ENCODE data around the gene NOC2L. TPM values are rescaled to one million over a fixed set of nuclear protein-coding genes. Genes with fewer than 3 reads are reported as not detected.
"Not testable (repeated sequence)": the region's sequence is repeated elsewhere in the genome, so short reads cannot be mapped to it uniquely, and the experiment has no call there.

The NOC2L gene
- total RNA-seq, 3 donors from 2014 or later (not counting 1 experiment from before 2014, with no cell fraction given): 61.4 to 66.0 (median 61.8) TPM

- H3K4me3 Mint-ChIP-seq: no peak overlapping the region
- H3K4me1 ChIP-seq (ENCODE audit: control insufficient read depth, insufficient read depth, low read length): peaks cover 12% of the 10 kb centered on the region
- 78% methylated on average over 15 of the region's 15 CpGs for WGBS (ENCODE audit: insufficient coverage)
- no peaks in the 10 kb centered on the region for H3K9me3 Mint-ChIP-seq
- DNase-seq (no peak), ATAC-seq (no peak)
- no peak overlapping the region for H3K27ac Mint-ChIP-seq
- no peaks in the 10 kb centered on the region for H3K9me3 ChIP-seq (ENCODE audit: control insufficient read depth, insufficient read depth, low read length)
- H3K27ac ChIP-seq (ENCODE audit: low read length): no peak overlapping the region
- H3K27me3 Mint-ChIP-seq (ENCODE audit: low read depth in 2 of 2): peaks cover 32 to 40% of the 10 kb centered on the region in 2 donors
- H3K4me3 ChIP-seq (ENCODE audit: low read length): no peak overlapping the region
- H3K36me3 ChIP-seq (ENCODE audit: control insufficient read depth, insufficient read depth, low read length): no peaks in the 10 kb centered on the region
- H3K4me1 Mint-ChIP-seq: peaks cover 0 to 5% of the 10 kb centered on the region in 2 donors
- no peak for TF ChIP-seq CTCF (IDR thresholded peaks at IDR 0.05)
- peaks cover 23% of the 10 kb centered on the region for H3K27me3 ChIP-seq (ENCODE audit: control insufficient read depth, insufficient read depth, low read length)
- no peaks in the 10 kb centered on the region for H3K36me3 Mint-ChIP-seq
- intact Hi-C loops (cut with micrococcal nuclease): no loop called here
These were observed 34.4 kb upstream of the NOC2L start for GRCh38 chr1:993379-993995.

DNA sequence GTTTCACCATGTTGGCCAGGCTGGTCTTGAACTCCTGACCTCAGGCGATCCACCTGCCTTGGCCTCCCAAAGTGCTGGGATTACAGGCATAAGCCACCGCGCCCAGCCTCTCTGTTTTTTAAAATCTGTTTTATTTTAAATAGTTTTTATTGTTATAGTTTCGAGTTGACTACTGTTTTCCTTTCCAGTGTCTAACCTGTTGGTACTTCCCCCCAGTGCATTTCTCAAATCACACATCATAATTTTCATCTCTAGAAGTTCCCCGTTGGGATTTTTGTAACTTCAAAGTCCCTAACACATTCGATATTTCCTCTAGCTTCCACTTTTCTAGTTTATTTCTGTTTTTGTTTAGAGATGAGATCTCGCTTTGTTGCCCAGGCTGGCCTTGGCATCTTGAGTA, 33.3 kb upstream of the NOC2L start:
- peaks cover 0 to 5% of the 10 kb centered on the region in 2 donors for H3K4me1 Mint-ChIP-seq
- DNase-seq: no peak
- 60% methylated on average over 3 of the region's 7 CpGs for WGBS (ENCODE audit: insufficient coverage)
- no peak for TF ChIP-seq CTCF (IDR thresholded peaks at IDR 0.05)
- H3K36me3 ChIP-seq (ENCODE audit: control insufficient read depth, insufficient read depth, low read length): no peaks in the 10 kb centered on the region
- intact Hi-C loops (cut with micrococcal nuclease): no loop called here
- H3K27me3 ChIP-seq (ENCODE audit: control insufficient read depth, insufficient read depth, low read length): peaks cover 12% of the 10 kb centered on the region
- no peak for ATAC-seq
- H3K4me3 Mint-ChIP-seq: no peak overlapping the region
- H3K4me3 ChIP-seq (ENCODE audit: low read length): no peak overlapping the region
- no peak overlapping the region for H3K27ac Mint-ChIP-seq
- H3K4me1 ChIP-seq (ENCODE audit: control insufficient read depth, insufficient read depth, low read length): peaks cover 9% of the 10 kb centered on the region
- H3K9me3 ChIP-seq (ENCODE audit: control insufficient read depth, insufficient read depth, low read length): no peaks in the 10 kb centered on the region
- peaks cover 40 to 41% of the 10 kb centered on the region in 2 donors for H3K27me3 Mint-ChIP-seq (ENCODE audit: low read depth in 2 of 2)
- no peak overlapping the region for H3K27ac ChIP-seq (ENCODE audit: low read length)
- H3K9me3 Mint-ChIP-seq: no peaks in the 10 kb centered on the region
- no peaks in the 10 kb centered on the region for H3K36me3 Mint-ChIP-seq

DNA sequence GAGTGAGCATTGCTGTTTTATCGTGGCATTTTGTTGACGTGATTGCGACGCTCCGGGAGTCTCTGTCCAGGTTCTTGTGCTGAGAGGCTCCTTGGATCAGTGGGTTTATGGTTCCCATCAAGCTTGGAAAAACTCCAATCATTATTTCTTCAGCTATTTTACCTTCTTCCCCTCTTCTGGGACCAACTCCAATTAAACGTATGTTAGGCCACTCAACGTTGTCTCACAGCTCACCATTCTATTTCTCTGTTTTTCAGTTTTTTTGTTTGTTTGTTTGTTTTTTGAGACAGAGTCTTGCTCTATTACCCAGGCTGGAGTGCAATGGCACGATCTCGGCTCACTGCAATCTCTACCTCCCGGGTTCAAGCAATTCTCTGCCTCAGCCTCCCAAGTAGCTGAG, 32.8 kb upstream of the NOC2L start:
- ATAC-seq (no peak), DNase-seq (no peak)
- 98% methylated on average over 10 of the region's 10 CpGs for WGBS (ENCODE audit: insufficient coverage)
- H3K27ac ChIP-seq (ENCODE audit: low read length): no peak overlapping the region
- Mint-ChIP-seq H3K4me3 (no peak overlapping the region), H3K27me3 (ENCODE audit: low read depth in 2 of 2) (peaks cover 37 to 41% of the 10 kb centered on the region in 2 donors), H3K27ac (no peak overlapping the region), H3K9me3 (no peaks in the 10 kb centered on the region), H3K4me1 (peaks cover 0 to 5% of the 10 kb centered on the region in 2 donors), H3K36me3 (no peaks in the 10 kb centered on the region)
- H3K4me3 ChIP-seq (ENCODE audit: low read length): no peak overlapping the region
- peaks cover 9% of the 10 kb centered on the region for H3K4me1 ChIP-seq (ENCODE audit: control insufficient read depth, insufficient read depth, low read length)
- no peaks in the 10 kb centered on the region for H3K36me3 ChIP-seq (ENCODE audit: control insufficient read depth, insufficient read depth, low read length)
- intact Hi-C loops (cut with micrococcal nuclease): no loop called here
- no peak for TF ChIP-seq CTCF (IDR thresholded peaks at IDR 0.05)
- peaks cover 8% of the 10 kb centered on the region for H3K27me3 ChIP-seq (ENCODE audit: control insufficient read depth, insufficient read depth, low read length)
- H3K9me3 ChIP-seq (ENCODE audit: control insufficient read depth, insufficient read depth, low read length): no peaks in the 10 kb centered on the region

GRCh38 chr1:991275-991674, 32.2 kb upstream of the NOC2L start:
- H3K4me3 ChIP-seq (ENCODE audit: low read length); H3K4me3 Mint-ChIP-seq; ATAC-seq; DNase-seq; H3K4me1 ChIP-seq (ENCODE audit: control insufficient read depth, insufficient read depth, low read length); H3K36me3 Mint-ChIP-seq; H3K27ac Mint-ChIP-seq; intact Hi-C loops (cut with micrococcal nuclease); H3K4me1 Mint-ChIP-seq; H3K27me3 ChIP-seq (ENCODE audit: control insufficient read depth, insufficient read depth, low read length); H3K36me3 ChIP-seq (ENCODE audit: control insufficient read depth, insufficient read depth, low read length); H3K9me3 Mint-ChIP-seq; H3K9me3 ChIP-seq (ENCODE audit: control insufficient read depth, insufficient read depth, low read length); H3K27ac ChIP-seq (ENCODE audit: low read length): not testable (repeated sequence)
- H3K27me3 Mint-ChIP-seq (ENCODE audit: low read depth in 2 of 2): peaks cover 39 to 42% of the 10 kb centered on the region in 2 donors
- 75% methylated on average over 6 of the region's 6 CpGs for WGBS (ENCODE audit: insufficient coverage)

- H3K4me1 Mint-ChIP-seq; H3K27ac Mint-ChIP-seq; H3K27me3 ChIP-seq (ENCODE audit: control insufficient read depth, insufficient read depth, low read length); H3K36me3 ChIP-seq (ENCODE audit: control insufficient read depth, insufficient read depth, low read length); H3K4me3 ChIP-seq (ENCODE audit: low read length); H3K36me3 Mint-ChIP-seq; ATAC-seq; intact Hi-C loops (cut with micrococcal nuclease); H3K9me3 Mint-ChIP-seq; DNase-seq; H3K27ac ChIP-seq (ENCODE audit: low read length); H3K4me1 ChIP-seq (ENCODE audit: control insufficient read depth, insufficient read depth, low read length); H3K4me3 Mint-ChIP-seq; H3K9me3 ChIP-seq (ENCODE audit: control insufficient read depth, insufficient read depth, low read length): not testable (repeated sequence)
- H3K27me3 Mint-ChIP-seq (ENCODE audit: low read depth in 2 of 2): peaks cover 41 to 47% of the 10 kb centered on the region in 2 donors
- WGBS (ENCODE audit: insufficient coverage): 92% methylated on average over 5 of the region's 5 CpGs
These were observed 29.0 kb upstream of the NOC2L start for GRCh38 chr1:988061-988460.
